Body of pancreas (tissue), 4 donors: ENCODE data around the gene ATXN10. TPM values are rescaled to one million over a fixed set of nuclear protein-coding genes. Genes with fewer than 3 reads are reported as not detected.
A peak's percentile ranks its signal among the peaks of the same experiment; 100 is the strongest.

Experiments used
- ATAC-seq: fragments of 150-250 bp; one replicate; pipeline ENCODE4 v1.9.1; 2016
- DNase-seq, 4 donors: peaks; one replicate each; pipeline ENCODE4 v3.0.0-alpha.2; 2019
- H3K27ac ChIP-seq, 4 donors: fragments of 200-600 bp; sonication (generic); 1 replicate in 3 of 4; 2 replicates in 1 of 4; pipeline versions ENCODE4 v1.5.1 to v1.6.1; 2016 to 2019; ENCODE audit warnings: mild to moderate bottlenecking in 1 of 4, mixed read lengths in 1 of 4, moderate library complexity in 1 of 4
- H3K27me3 ChIP-seq, 2 donors: fragments of 200-600 bp; sonication (generic); one replicate each; pipeline ENCODE4 v1.6.0; 2016; ENCODE audit warnings: mild to moderate bottlenecking in 1 of 2
- H3K36me3 ChIP-seq, 2 donors: fragments of 200-600 bp; sonication (generic); replicated peaks in 1 of 2; 2 replicates each; pipeline ENCODE4 v1.5.1; 2016; ENCODE audit warnings: low read depth in 2 of 2; ENCODE audit not compliant: insufficient read depth in 1 of 2
- H3K4me1 ChIP-seq: fragments of 200-600 bp; sonication (generic); one replicate; pipeline ENCODE4 v1.6.0; 2016
- H3K4me3 ChIP-seq, 2 donors: fragments of 200-600 bp; sonication (generic); 1 replicate in 1 of 2; 2 replicates in 1 of 2; pipeline ENCODE4 v1.5.1; 2016 to 2019
- H3K9me3 ChIP-seq, 3 donors: fragments of 200-600 bp; sonication (generic); 1 replicate in 2 of 3; 2 replicates in 1 of 3; pipeline ENCODE4 v1.5.1; 2016
- CTCF ChIP-seq, 7 experiments: fragments of 450-650 bp in 4 of 7; fragments of 200-600 bp in 3 of 7; sonication (generic) in 3 of 7; IDR thresholded peaks; one replicate each; pipeline ENCODE4 v1.5.1; 2016 to 2019; ENCODE audit warnings: antibody characterized with exemption in 7 of 7
- POLR2A ChIP-seq, 3 donors: fragments of 450-650 bp; IDR thresholded peaks; one replicate each; pipeline ENCODE4 v1.6.1; 2016; ENCODE audit warnings: antibody characterized with exemption in 3 of 3, mild to moderate bottlenecking in 2 of 3
- WGBS, 2 donors: methylation state at CpG; one replicate each; pipeline ENCODE4 v1.1.5; 2017; 5-methylcytosine and 5-hydroxymethylcytosine counted together
- intact Hi-C: fragments of 100-400 bp; cut with DNase I; formaldehyde crosslinking; loops from one replicate; pipeline ENCODE4 v1.15.1; 2023
- total RNA-seq, 2 donors: library from RNA; depleted of rRNA; stranded (reverse); fragments of >200 nt; gene quantifications; one replicate each; pipeline ENCODE4 v1.1.0, GENCODE V29; 2016

The ATXN10 gene
- total RNA-seq, 2 donors from 2014 or later = 61.6 to 69.8 TPM

GRCh38 chr22:45638834-45639746, 32.5 kb upstream of the ATXN10 start:
- WGBS, 2 donors = 48 to 55% methylated on average over 16 to 21 of the region's 21 CpGs
- no peaks in the 10 kb centered on the region for H3K4me1 ChIP-seq
- intact Hi-C loops = no loop called here
- no peaks in the 10 kb centered on the region for H3K27me3 ChIP-seq
- ATAC-seq (peak; percentile 47), DNase-seq (peak in 3 of 4 donors; percentile 23 to 43 (median 25))
- TF ChIP-seq CTCF (IDR thresholded peaks at IDR 0.05) = no peak
- no peak for TF ChIP-seq POLR2A (IDR thresholded peaks at IDR 0.05)
- H3K4me3 ChIP-seq = no peak overlapping the region
- H3K36me3 ChIP-seq = no peaks in the 10 kb centered on the region
- no peaks in the 10 kb centered on the region for H3K9me3 ChIP-seq
- H3K27ac ChIP-seq = no peak overlapping the region

GRCh38 chr22:45639747-45640102, 31.9 kb upstream of the ATXN10 start:
- H3K27ac ChIP-seq = no peak overlapping the region
- WGBS, 2 donors = 42 to 53% methylated on average over 5 to 7 of the region's 7 CpGs
- no peaks in the 10 kb centered on the region for H3K36me3 ChIP-seq
- H3K4me3 ChIP-seq = no peak overlapping the region
- no peaks in the 10 kb centered on the region for H3K4me1 ChIP-seq
- H3K27me3 ChIP-seq = no peaks in the 10 kb centered on the region
- intact Hi-C loops = no loop called here
- no peak for ATAC-seq
- no peaks in the 10 kb centered on the region for H3K9me3 ChIP-seq
- no peak for DNase-seq
- TF ChIP-seq POLR2A (IDR thresholded peaks at IDR 0.05) (no peak), CTCF (IDR thresholded peaks at IDR 0.05) (no peak)

GRCh38 chr22:45640291-45640940, 31.2 kb upstream of the ATXN10 start:
- no peak for TF ChIP-seq CTCF (IDR thresholded peaks at IDR 0.05)
- TF ChIP-seq POLR2A (IDR thresholded peaks at IDR 0.05) = no peak
- intact Hi-C loops = no loop called here

GRCh38 chr22:45640941-45641621, 30.6 kb upstream of the ATXN10 start:
- Histone ChIP-seq H3K9me3 (no peaks in the 10 kb centered on the region), H3K27ac (no peak overlapping the region), H3K27me3 (no peaks in the 10 kb centered on the region), H3K36me3 (no peaks in the 10 kb centered on the region), H3K4me1 (peaks cover 9% of the 10 kb centered on the region), H3K4me3 (no peak overlapping the region)
- WGBS, 2 donors = 69 to 78% methylated on average over 15 to 21 of the region's 24 CpGs
- DNase-seq = no peak
- intact Hi-C loops = no loop called here
- no peak for ATAC-seq
- no peak for TF ChIP-seq POLR2A (IDR thresholded peaks at IDR 0.05)
- no peak for TF ChIP-seq CTCF (IDR thresholded peaks at IDR 0.05)

More at GRCh38 chr22:45640291-45640940, 31.2 kb upstream of the ATXN10 start:
- H3K27me3 ChIP-seq = no peaks in the 10 kb centered on the region
- ATAC-seq (no peak), DNase-seq (no peak)
- 60 to 66% methylated on average over 4 to 7 of the region's 7 CpGs for WGBS, 2 donors
- no peaks in the 10 kb centered on the region for H3K9me3 ChIP-seq
- H3K4me1 ChIP-seq = peaks cover 4% of the 10 kb centered on the region
- no peak overlapping the region for H3K4me3 ChIP-seq
- no peak overlapping the region for H3K27ac ChIP-seq
- no peaks in the 10 kb centered on the region for H3K36me3 ChIP-seq
